CD14-positive monocyte (primary cell): ENCODE results near the gene CCDC141. TPM values are rescaled to one million over a fixed set of nuclear protein-coding genes. Genes with fewer than 3 reads are reported as not detected.
"Not testable (repeated sequence)": the region's sequence is repeated elsewhere in the genome, so short reads cannot be mapped to it uniquely, and the experiment has no call there.

Experiments used
- DNase-seq, 3 donors: peaks; one replicate each; pipeline ENCODE4 v3.0.0-alpha.2; 2011 to 2022
- H2AFZ ChIP-seq: 2 replicates; pipeline ENCODE4 v1.6.0; 2012; ENCODE audit warnings: mild to moderate bottlenecking, low read depth, low read length, inconsistent platforms; ENCODE audit not compliant: insufficient read depth, poor library complexity, severe bottlenecking
- H3K27ac ChIP-seq, 2 donors: 1 replicate in 1 of 2; 2 replicates in 1 of 2; pipeline ENCODE4 v1.5.1; 2012 to 2013; ENCODE audit warnings: low read length in 2 of 2, control low read depth in 1 of 2, inconsistent platforms in 1 of 2, low read depth in 1 of 2, mild to moderate bottlenecking in 1 of 2
- H3K27me3 ChIP-seq, 2 donors: one replicate each; pipeline versions ENCODE4 v1.6.0 to v1.6.1; 2011 to 2013; ENCODE audit warnings: low read length in 2 of 2; ENCODE audit not compliant: control insufficient read depth in 2 of 2, insufficient read depth in 2 of 2
- H3K36me3 ChIP-seq, 2 donors: replicated peaks in 1 of 2; 1 replicate in 1 of 2; 2 replicates in 1 of 2; pipeline versions ENCODE4 v1.5.1 to v1.6.1; 2012 to 2013; ENCODE audit warnings: low read length in 2 of 2, control low read depth in 1 of 2, inconsistent platforms in 1 of 2, mild to moderate bottlenecking in 1 of 2; ENCODE audit not compliant: insufficient read depth in 2 of 2, control insufficient read depth in 1 of 2
- H3K4me1 ChIP-seq, 2 donors: 1 replicate in 1 of 2; 2 replicates in 1 of 2; pipeline versions ENCODE4 v1.5.1 to v1.6.1; 2012 to 2013; ENCODE audit warnings: low read length in 2 of 2, control low read depth in 1 of 2, inconsistent platforms in 1 of 2, mild to moderate bottlenecking in 1 of 2, moderate library complexity in 1 of 2; ENCODE audit not compliant: insufficient read depth in 2 of 2, control insufficient read depth in 1 of 2
- H3K4me2 ChIP-seq: replicated peaks from 2 replicates; pipeline ENCODE3; 2012; ENCODE audit warnings: low read length, moderate library complexity, mild to moderate bottlenecking; ENCODE audit not compliant: poor library complexity, severe bottlenecking; ENCODE audit errors: extremely low read depth
- H3K4me3 ChIP-seq, 3 experiments: fragments of 200-600 bp in 1 of 3; sonication (generic) in 1 of 3; replicated peaks in 1 of 3; 1 replicate in 2 of 3; 2 replicates in 1 of 3; pipeline ENCODE4 v1.5.1; 2011 to 2013; ENCODE audit warnings: low read length in 3 of 3, mild to moderate bottlenecking in 3 of 3, control low read depth in 2 of 3, low read depth in 2 of 3, inconsistent platforms in 1 of 3, moderate library complexity in 1 of 3
- H3K79me2 ChIP-seq: 2 replicates; pipeline ENCODE4 v1.6.0; 2012; ENCODE audit warnings: mild to moderate bottlenecking, control low read depth, inconsistent platforms, low read length, moderate library complexity; ENCODE audit not compliant: insufficient read depth
- H3K9ac ChIP-seq: 2 replicates; pipeline ENCODE4 v1.6.0; 2017; ENCODE audit warnings: low read length, mild to moderate bottlenecking; ENCODE audit not compliant: insufficient read depth, poor library complexity, severe bottlenecking
- H3K9me3 ChIP-seq, 2 donors: replicated peaks in 1 of 2; 1 replicate in 1 of 2; 2 replicates in 1 of 2; pipeline versions ENCODE4 v1.5.1 to v1.6.1; 2012 to 2013; ENCODE audit warnings: low read length in 2 of 2, control low read depth in 1 of 2; ENCODE audit not compliant: control insufficient read depth in 1 of 2, insufficient read depth in 1 of 2
- H4K20me1 ChIP-seq: 2 replicates; pipeline ENCODE4 v1.6.0; 2012; ENCODE audit warnings: mild to moderate bottlenecking, low read length, control low read depth, moderate library complexity; ENCODE audit not compliant: insufficient read depth
- H3K27ac Mint-ChIP-seq, 7 donors: one replicate each; pipeline ENCODE4 v1.8.0; 2020; ENCODE audit warnings: mild to moderate bottlenecking in 7 of 7, mixed read lengths in 7 of 7, moderate library complexity in 6 of 7, inconsistent platforms in 2 of 7
- H3K27me3 Mint-ChIP-seq, 3 donors: one replicate each; pipeline ENCODE4 v1.8.0; 2021 to 2022; ENCODE audit warnings: low read depth in 3 of 3, mild to moderate bottlenecking in 3 of 3, mixed read lengths in 3 of 3, moderate library complexity in 3 of 3, inconsistent platforms in 1 of 3
- H3K36me3 Mint-ChIP-seq, 2 donors: one replicate each; pipeline ENCODE4 v1.8.0; 2020; ENCODE audit warnings: mixed read lengths in 2 of 2, inconsistent platforms in 1 of 2, mild to moderate bottlenecking in 1 of 2
- H3K4me1 Mint-ChIP-seq: one replicate; pipeline ENCODE4 v1.8.0; 2020; ENCODE audit warnings: mild to moderate bottlenecking, mixed read lengths
- H3K4me3 Mint-ChIP-seq, 2 donors: one replicate each; pipeline ENCODE4 v1.8.0; 2020; ENCODE audit warnings: mild to moderate bottlenecking in 2 of 2, mixed read lengths in 2 of 2, moderate library complexity in 1 of 2
- H3K9me3 Mint-ChIP-seq, 7 donors: one replicate each; pipeline ENCODE4 v1.8.0; 2020 to 2022; ENCODE audit warnings: mixed read lengths in 7 of 7, mild to moderate bottlenecking in 6 of 7, moderate library complexity in 6 of 7, inconsistent platforms in 2 of 7
- WGBS: methylation state at CpG from one replicate; pipeline ENCODE4 v1.1.5; 2013; ENCODE audit warnings: missing lambda C conversion rate; ENCODE audit not compliant: insufficient coverage; 5-methylcytosine and 5-hydroxymethylcytosine counted together
- intact Hi-C, 2 donors: fragments of 100-400 bp; cut with micrococcal nuclease; formaldehyde crosslinking; loops; one replicate each; pipeline versions ENCODE4 v1.15.0 to v1.15.1; 2023
- polyA plus RNA-seq, 3 donors: library from polyadenylated mRNA; depleted of rRNA in 1 of 3; unstranded in 2 of 3; stranded (reverse) in 1 of 3; fragments of 300-500 nt in 2 of 3; fragments of >200 nt in 1 of 3; fragmentation: Illumina TruSeq in 2 of 3; gene quantifications; 1 replicate in 2 of 3; 2 replicates in 1 of 3; pipeline ENCODE4 v1.2.3, GENCODE V29; 2012 to 2021
- TF ChIP-seq, protein P1 (sequence below): fragments of 200-600 bp; IDR thresholded peaks from one replicate; pipeline ENCODE4 v1.8.0; 2022; ENCODE audit warnings: antibody characterized with exemption, mild to moderate bottlenecking

The CCDC141 gene
- polyA plus RNA-seq, 3 donors: not detected

DNA sequence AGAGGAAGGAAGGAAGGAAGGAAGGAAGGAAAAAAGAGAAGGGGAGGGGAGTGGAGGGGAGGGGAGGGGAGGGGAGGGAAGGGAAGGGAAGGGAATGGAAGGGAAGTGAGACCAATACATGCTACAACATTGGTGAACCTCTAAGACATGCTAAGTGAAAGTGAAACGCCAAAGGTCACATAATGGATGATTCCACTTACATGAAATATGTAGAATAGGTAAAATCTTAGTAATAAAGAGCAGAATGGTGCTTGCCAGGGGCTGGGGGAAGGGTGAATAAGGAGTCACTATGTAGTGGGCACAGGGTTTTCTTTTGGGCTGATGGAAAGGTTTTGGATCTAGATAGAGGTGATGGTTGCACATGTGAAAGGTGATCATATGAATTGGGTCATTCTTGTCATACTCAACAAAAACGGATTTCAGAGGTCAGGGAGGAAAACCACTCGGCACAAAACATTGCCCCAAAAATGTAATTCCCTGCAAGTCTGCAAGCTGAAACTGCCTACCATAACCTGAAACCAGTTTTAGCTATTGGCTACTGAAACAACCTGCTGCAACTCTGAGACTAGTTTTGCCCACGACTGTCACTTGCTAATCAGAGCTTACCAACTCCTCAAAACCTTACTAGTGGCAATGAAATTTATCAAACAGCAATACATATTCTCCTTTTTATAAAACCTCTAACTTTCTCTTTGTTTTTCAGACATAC, 59.2 kb downstream of the CCDC141 start:
- Histone ChIP-seq H3K27ac (no peak overlapping the region), H3K4me3 (no peak overlapping the region), H2AFZ (no peak overlapping the region), H3K9me3 (peaks cover 0 to 7% of the 10 kb centered on the region in 2 donors), H3K36me3 (no peaks in the 10 kb centered on the region), H3K79me2 (no peaks in the 10 kb centered on the region), H3K4me1 (no peaks in the 10 kb centered on the region), H3K27me3 (no peaks in the 10 kb centered on the region), H3K4me2 (no peak overlapping the region), H4K20me1 (no peaks in the 10 kb centered on the region), H3K9ac (no peak overlapping the region)
- H3K36me3 Mint-ChIP-seq: no peaks in the 10 kb centered on the region
- peak overlapping the region in 1 of 7 donors; percentile 54 for H3K27ac Mint-ChIP-seq
- intact Hi-C loops: no loop called here
- WGBS: 95% methylated on average over 3 of the region's 4 CpGs
- peak overlapping the region in 1 of 2 donors; percentile 13 for H3K4me3 Mint-ChIP-seq
- no peaks in the 10 kb centered on the region for H3K4me1 Mint-ChIP-seq
- H3K27me3 Mint-ChIP-seq: peaks cover 0 to 2% (median 0%) of the 10 kb centered on the region in 3 donors
- TF ChIP-seq, protein P1, sequence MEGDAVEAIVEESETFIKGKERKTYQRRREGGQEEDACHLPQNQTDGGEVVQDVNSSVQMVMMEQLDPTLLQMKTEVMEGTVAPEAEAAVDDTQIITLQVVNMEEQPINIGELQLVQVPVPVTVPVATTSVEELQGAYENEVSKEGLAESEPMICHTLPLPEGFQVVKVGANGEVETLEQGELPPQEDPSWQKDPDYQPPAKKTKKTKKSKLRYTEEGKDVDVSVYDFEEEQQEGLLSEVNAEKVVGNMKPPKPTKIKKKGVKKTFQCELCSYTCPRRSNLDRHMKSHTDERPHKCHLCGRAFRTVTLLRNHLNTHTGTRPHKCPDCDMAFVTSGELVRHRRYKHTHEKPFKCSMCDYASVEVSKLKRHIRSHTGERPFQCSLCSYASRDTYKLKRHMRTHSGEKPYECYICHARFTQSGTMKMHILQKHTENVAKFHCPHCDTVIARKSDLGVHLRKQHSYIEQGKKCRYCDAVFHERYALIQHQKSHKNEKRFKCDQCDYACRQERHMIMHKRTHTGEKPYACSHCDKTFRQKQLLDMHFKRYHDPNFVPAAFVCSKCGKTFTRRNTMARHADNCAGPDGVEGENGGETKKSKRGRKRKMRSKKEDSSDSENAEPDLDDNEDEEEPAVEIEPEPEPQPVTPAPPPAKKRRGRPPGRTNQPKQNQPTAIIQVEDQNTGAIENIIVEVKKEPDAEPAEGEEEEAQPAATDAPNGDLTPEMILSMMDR: no peak
- H3K9me3 Mint-ChIP-seq: peaks cover 2 to 13% (median 11%) of the 10 kb centered on the region in 7 donors
- no peak for DNase-seq

DNA sequence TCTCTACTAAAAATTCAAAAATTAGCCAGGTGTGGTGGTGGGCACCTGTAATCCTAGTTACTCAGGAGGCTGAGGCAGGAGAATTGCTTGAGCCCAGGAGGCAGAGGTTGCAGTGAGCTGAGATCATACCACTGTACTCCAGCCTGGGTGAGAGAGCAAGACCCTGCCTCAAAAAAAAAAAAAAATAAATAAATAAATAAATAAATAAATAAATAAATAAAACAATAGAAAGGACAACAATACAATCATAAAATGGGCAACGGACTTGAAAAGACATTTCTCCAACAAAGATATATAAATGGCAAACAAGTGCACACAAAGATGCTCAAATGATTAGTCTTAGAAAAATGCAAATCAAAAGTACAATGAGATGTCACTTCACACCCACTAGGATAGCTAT, 60.5 kb downstream of the CCDC141 start:
- H3K9me3 Mint-ChIP-seq: peaks cover 2 to 11% (median 6%) of the 10 kb centered on the region in 7 donors
- H4K20me1 ChIP-seq, H3K4me2 ChIP-seq, H3K9ac ChIP-seq, H3K4me3 ChIP-seq, H3K27ac ChIP-seq, H3K27me3 Mint-ChIP-seq, H3K9me3 ChIP-seq, H3K4me1 Mint-ChIP-seq, H3K4me1 ChIP-seq, H3K79me2 ChIP-seq, H3K36me3 Mint-ChIP-seq, intact Hi-C loops, H3K27ac Mint-ChIP-seq, H3K36me3 ChIP-seq, DNase-seq, H3K4me3 Mint-ChIP-seq, H3K27me3 ChIP-seq, H2AFZ ChIP-seq: not testable (repeated sequence)
- no CpG with 5 or more reads among the region's 1 CpG for WGBS

DNA sequence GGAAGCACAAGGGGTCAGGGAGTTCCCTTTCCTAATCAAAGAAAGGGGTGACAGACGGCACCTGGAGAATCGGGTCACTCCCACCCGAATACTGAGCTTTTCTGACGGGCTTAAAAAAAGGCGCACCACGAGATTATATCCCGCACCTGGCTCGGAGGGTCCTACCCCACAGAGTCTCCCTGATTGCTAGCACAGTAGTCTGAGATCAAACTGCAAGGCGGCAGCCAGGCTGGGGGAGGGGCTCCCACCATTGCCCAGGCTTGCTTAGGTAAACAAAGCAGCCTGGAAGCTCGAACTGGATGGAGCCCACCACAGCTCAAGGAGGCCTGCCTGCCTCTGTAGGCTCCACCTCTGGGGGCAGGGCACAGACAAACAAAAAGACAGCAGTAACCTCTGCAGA, 67.3 kb downstream of the CCDC141 start:
- H3K9ac ChIP-seq, H3K27me3 Mint-ChIP-seq, H3K9me3 ChIP-seq, H3K27ac ChIP-seq, H3K4me3 Mint-ChIP-seq, intact Hi-C loops, H3K79me2 ChIP-seq, H3K4me1 Mint-ChIP-seq, H3K36me3 Mint-ChIP-seq, DNase-seq, H3K27me3 ChIP-seq, H3K4me2 ChIP-seq, H3K36me3 ChIP-seq, H3K4me3 ChIP-seq, H3K4me1 ChIP-seq, H3K27ac Mint-ChIP-seq, H4K20me1 ChIP-seq, H2AFZ ChIP-seq: not testable (repeated sequence)
- WGBS: no CpG with 5 or more reads among the region's 10 CpGs
- H3K9me3 Mint-ChIP-seq: peaks cover 0 to 15% (median 4%) of the 10 kb centered on the region in 7 donors
